AG10803 (cell line): ENCODE results near the gene PC.

Experiments used
- DNase-seq: peaks from one replicate; pipeline ENCODE4 v3.0.0; 2010; ENCODE audit warnings: low read depth
- H3K4me3 ChIP-seq: 2 replicates; pipeline ENCODE4 v1.5.1; 2011; ENCODE audit warnings: mild to moderate bottlenecking, low read length, control low read depth
- CTCF ChIP-seq: conservative IDR thresholded peaks from 2 replicates; pipeline ENCODE4 v1.5.1; 2011; ENCODE audit warnings: mild to moderate bottlenecking, low read length, control low read depth, inconsistent platforms

Gene PC

DNA sequence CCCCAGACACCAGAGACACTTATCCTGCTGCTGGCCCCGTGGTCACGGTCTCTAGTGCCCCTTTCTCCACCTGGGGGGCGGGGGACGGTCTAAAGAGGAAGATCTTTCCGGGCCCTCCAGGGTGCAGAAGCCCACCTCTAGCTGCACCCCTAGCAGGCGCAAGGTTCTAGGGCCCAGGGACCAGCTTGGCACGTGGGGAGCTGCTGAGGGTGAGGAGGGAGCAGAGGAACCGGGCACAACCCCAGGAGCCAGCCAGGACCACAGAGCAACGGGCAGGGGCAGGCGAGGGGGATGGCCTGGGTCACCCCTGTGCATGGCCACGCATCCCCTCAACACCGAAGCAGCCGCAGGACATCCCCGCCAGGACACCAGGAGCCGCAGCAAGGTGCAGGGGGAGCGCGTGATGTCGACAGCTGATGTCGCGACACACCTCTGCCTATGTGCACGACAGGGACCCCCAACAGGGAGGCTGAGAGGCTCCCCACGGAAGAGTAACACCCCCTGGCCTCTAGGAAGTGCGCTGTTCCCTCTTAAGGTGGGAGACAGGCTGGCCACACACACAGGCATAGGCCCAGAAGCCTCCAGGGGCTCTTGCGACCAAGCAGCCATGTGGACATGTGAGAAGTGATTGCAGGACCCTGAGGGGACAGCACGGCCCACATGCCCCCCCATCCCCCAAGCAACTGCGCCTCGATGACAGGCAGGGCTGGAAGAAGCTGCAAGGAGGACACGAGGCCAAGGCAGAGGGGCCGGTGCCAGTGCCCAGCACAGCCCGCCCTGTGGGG is 96.2 kb downstream of the PC start:
- no peak for TF ChIP-seq CTCF
- DNase-seq = no peak
- H3K4me3 ChIP-seq = no peak overlapping the region

- H3K4me3 ChIP-seq = no peak overlapping the region
- no peak for TF ChIP-seq CTCF
- no peak for DNase-seq
These were observed 97.0 kb downstream of the PC start for GRCh38 chr11:66861038-66861773.

GRCh38 chr11:66860449-66860831 is 97.7 kb downstream of the PC start:
- DNase-seq = no peak
- H3K4me3 ChIP-seq = no peak overlapping the region
- TF ChIP-seq CTCF = no peak

DNA sequence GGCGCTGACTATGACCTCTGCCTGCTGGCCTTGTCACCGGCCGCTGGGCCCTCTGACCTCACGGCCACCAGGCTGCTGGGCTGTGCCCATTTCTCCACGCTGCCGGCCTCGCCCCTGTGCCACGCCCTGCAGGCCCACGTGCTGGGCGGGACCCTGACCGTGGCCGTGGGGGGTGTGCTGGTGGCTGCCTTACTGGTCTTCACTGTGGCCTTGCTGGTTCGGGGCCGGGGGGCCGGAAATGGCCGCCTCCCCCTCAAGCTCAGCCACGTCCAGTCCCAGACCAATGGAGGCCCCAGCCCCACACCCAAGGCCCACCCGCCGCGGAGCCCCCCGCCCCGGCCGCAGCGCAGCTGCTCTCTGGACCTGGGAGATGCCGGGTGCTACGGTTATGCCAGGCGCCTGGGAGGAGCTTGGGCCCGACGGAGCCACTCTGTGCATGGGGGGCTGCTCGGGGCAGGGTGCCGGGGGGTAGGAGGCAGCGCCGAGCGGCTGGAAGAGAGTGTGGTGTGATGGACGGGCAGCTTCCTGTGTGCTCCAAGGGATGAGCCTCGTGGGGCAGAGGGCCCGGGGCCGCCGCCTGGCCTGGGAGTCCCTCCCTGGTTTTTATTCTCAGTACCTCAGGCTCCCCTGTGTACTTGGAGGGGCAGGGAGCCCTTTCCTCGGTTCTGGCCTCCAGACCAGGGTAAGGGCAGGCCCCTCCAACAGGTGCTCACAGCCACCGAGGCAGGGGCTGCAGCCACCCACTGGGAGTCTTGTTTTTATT is 98.3 kb downstream of the PC start:
- no peak overlapping the region for H3K4me3 ChIP-seq
- DNase-seq = no peak
- no peak for TF ChIP-seq CTCF

DNA sequence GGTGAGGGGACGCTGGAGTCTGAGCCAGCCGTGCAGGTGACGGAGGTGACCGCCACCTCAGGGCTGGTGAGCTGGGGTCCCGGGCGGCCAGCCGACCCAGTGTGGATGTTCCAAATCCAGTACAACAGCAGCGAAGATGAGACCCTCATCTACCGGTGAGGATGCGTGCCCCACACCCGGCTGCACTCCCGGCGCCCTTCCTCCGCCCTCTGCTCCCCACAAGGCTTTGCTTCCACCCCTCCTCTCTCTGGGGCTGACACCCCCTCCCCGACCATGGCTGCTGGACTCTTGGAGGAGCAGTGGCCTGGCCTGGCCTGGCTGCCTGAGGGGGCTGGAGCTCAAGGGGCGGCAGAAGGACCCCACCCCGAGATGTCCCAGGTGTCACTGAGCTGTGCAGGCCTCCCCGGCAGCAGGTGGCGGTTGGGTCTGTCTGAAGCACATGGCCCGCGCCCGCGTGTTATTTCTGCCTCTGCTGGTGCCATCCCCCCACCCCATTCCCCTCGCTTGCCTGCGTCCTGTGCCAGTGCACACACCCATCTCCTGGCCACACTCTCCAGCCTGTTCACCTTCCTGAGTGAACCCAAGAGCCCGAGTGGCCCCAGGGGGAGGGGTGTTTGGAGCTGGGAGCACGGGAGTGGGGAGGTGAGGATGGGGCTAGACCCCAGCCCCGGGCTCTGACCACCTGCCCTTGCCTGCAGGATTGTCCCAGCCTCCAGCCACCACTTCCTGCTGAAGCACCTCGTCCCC is 99.1 kb downstream of the PC start:
- DNase-seq = no peak
- TF ChIP-seq CTCF = no peak

GRCh38 chr11:66858186-66858938 is 99.8 kb downstream of the PC start:
- no peak overlapping the region for H3K4me3 ChIP-seq
- DNase-seq = no peak
- TF ChIP-seq CTCF = no peak

More for the DNA sequence above, 99.1 kb downstream of the PC start:
- H3K4me3 ChIP-seq = no peak overlapping the region
